NCI-H1436 (cell line): ENCODE data around the gene IGSF23.

ENCODE experiments used
- DNase-seq: peaks from one replicate; lab custom pipeline; 2025; lab: John Stamatoyannopoulos, UW

IGSF23 gene

GRCh38 chr19:44641501-44642265 is 28.3 kb downstream of the IGSF23 start:
- no peak for DNase-seq

DNA sequence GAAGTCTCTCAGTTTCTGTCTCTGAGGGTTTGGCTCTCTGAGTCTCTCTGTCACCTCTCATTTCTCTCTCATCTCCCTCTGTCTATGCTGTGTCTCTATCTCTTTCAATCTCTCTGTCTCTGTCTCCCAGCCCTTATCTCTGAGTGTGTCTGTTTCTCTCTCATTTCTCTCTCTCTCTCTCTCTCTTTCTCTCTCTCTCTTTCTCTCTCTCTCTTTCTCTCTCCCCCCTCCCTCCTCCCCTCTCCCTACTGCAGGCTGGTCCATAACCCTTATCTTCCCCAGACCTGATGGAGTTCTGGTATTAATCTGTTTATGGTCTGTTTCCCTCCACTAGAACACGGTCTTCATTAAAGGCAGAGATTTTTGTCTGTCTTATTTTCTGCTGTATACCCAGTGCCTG is 29.0 kb downstream of the IGSF23 start:
- DNase-seq, result no peak

DNA sequence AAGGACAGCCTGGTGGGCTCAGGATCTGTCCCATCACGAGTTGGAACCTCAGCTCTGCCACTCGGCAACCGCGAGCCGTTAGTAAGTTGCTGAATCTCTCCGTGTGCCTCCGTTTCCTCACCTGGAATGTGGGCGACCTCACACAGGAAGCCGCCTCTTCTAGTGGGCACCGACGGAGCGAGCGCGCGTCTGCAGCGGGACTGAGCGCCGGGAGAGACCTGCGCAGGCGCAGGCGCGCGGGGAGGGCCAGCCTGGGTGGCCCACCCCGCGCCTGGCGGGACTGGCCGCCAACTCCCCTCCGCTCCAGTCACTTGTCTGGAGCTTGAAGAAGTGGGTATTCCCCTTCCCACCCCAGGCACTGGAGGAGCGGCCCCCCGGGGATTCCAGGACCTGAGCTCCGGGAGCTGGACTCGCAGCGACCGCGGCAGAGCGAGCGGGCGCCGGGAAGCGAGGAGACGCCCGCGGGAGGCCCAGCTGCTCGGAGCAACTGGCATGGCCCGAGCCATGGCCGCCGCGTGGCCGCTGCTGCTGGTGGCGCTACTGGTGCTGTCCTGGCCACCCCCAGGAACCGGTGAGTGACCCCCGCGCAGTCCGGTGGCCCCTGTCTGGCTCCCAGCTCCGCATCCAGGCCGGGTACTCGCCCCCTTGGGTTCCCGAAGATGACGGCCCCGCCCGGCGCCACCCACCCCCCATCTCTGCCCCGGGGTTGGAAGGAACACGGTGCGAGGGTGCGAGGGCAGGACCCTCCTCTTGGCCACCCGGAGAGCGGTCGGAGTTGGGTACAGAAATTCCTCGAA is 30.4 kb downstream of the IGSF23 start, which contains the start of gene PVR:
PVR (plus strand) TSS at position 306 of the 797 bp plus-strand sequence; CDS start at position 493, 187 bp downstream.
- peak; percentile 58 for DNase-seq

- no peak for DNase-seq
Observed at GRCh38 chr19:44644402-44645016, 31.1 kb downstream of the IGSF23 start.

DNA sequence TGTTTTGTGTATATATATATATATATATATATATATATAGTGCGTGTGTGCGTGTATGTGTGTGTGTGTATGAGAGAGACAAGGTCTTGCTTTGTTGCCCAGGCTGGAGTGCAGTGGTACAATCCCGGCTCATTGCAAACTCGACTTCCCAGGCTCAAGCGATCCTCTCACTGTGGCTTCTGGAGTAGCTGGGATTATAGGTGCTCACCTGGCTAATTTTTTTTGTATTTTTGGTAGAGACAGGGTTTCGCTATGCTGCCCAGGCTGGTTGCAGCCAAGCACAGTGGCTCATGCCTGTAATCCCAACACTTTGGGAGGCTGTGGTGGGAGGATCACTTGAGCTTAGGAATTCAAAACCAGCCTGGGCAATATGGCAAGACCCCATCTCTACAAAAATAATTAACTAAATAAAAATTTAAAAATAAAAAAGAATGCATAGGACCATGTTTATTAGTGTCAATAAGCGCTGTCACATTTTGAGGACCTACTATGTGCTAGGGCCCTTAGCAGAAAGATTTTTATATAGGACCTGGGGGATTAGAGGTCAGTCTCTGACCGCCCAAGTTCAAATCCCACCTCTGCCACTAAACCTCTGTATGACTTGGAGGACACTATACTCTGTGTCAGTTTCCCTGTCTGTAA is 32.2 kb downstream of the IGSF23 start:
- no peak for DNase-seq

- DNase-seq, result no peak
Observed at GRCh38 chr19:44646049-44646416, 32.7 kb downstream of the IGSF23 start.

DNA sequence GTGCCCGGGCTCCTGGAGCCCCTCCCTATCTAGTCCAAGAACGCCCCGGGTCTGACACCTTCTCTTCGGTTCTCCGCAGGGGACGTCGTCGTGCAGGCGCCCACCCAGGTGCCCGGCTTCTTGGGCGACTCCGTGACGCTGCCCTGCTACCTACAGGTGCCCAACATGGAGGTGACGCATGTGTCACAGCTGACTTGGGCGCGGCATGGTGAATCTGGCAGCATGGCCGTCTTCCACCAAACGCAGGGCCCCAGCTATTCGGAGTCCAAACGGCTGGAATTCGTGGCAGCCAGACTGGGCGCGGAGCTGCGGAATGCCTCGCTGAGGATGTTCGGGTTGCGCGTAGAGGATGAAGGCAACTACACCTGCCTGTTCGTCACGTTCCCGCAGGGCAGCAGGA is 33.8 kb downstream of the IGSF23 start:
- DNase-seq, result no peak

GRCh38 chr19:44648631-44649251 is 35.4 kb downstream of the IGSF23 start:
- no peak for DNase-seq

DNA sequence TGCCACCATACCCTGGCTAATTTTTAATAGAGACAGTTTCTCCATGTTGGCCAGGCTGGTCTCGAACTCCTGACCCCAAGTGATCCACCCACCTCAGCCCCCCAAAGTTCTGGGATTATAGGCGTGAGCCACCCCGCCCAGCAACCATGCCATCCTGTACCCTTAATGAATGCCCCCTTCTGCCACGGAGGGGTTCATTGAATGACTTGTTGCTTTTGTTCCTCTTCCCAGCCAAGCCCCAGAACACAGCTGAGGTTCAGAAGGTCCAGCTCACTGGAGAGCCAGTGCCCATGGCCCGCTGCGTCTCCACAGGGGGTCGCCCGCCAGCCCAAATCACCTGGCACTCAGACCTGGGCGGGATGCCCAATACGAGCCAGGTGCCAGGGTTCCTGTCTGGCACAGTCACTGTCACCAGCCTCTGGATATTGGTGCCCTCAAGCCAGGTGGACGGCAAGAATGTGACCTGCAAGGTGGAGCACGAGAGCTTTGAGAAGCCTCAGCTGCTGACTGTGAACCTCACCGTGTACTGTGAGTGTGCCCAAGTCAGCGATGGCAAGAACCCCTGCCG is 36.3 kb downstream of the IGSF23 start:
- no peak for DNase-seq

- DNase-seq, result no peak
Observed at GRCh38 chr19:44653343-44653742, 40.0 kb downstream of the IGSF23 start.

- DNase-seq, result no peak
Observed at GRCh38 chr19:44653977-44654774, 40.8 kb downstream of the IGSF23 start.

DNA sequence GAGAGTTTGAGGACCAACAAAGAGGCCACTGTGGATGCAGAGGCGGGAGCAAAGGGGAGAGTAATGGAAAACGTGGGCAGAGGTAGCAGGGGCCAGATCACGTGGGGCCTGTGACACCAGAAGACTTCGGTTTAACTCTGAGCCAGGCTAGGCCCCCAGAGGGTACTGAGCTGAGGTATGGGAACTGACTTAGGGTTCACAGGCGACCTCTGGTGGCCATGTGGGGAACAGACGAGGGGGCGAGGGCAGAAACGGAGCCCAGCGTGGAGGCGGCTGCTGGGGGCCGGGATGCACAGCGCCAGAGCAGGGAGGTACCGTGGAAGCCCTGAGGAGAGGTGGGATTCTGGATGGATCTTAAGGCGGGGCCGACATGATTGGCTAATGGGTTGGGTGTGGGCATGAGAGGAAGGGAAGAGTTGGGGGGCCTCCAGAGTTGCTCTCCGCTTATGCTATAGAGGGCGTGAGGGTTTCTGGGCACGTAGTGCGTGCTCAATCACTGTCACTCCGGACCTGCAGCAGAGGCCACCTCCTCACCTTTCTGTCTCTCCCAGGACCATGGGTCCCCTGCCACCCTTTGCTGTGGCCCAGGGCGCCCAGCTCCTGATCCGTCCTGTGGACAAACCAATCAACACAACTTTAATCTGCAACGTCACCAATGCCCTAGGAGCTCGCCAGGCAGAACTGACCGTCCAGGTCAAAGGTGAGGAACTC is 44.0 kb downstream of the IGSF23 start:
- peak; percentile 69 for DNase-seq

GRCh38 chr19:44658069-44658733 is 44.8 kb downstream of the IGSF23 start:
- DNase-seq, result no peak

DNA sequence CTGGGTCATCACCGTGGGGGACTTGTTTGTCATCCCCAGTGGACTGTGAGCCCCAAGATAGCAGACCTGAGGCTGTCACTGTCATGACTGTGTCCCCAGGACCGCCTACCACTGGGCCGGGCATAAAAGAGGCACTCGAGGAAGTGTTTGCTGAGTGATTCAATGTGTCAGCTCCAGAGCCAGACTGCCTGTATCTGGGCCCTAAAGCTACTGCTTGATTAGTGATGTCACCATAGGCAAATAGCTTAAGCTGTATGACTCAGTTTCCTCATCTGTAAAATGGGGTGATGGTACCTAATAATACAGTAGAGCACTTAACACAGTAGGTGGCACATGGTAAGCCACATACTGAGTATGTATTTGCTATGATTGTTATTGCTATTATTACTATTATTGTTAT is 46.7 kb downstream of the IGSF23 start:
- DNase-seq, result no peak

- DNase-seq, result no peak
Observed at GRCh38 chr19:44661205-44661604, 47.8 kb downstream of the IGSF23 start.

DNA sequence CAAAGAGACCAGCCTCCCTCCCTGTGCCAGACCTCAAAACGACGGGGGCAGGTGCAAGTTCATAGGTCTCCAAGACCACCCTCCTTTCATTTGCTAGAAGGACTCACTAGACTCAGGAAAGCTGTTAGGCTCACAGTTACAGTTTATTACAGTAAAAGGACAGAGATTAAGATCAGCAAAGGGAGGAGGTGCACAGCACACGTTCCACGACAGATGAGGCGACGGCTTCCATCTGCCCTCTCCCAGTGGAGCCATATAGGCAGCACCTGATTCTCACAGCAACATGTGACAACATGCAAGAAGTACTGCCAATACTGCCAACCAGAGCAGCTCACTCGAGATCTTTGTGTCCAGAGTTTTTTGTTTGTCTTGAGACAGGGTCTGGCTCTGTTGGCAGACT is 48.5 kb downstream of the IGSF23 start:
- DNase-seq, result no peak

DNA sequence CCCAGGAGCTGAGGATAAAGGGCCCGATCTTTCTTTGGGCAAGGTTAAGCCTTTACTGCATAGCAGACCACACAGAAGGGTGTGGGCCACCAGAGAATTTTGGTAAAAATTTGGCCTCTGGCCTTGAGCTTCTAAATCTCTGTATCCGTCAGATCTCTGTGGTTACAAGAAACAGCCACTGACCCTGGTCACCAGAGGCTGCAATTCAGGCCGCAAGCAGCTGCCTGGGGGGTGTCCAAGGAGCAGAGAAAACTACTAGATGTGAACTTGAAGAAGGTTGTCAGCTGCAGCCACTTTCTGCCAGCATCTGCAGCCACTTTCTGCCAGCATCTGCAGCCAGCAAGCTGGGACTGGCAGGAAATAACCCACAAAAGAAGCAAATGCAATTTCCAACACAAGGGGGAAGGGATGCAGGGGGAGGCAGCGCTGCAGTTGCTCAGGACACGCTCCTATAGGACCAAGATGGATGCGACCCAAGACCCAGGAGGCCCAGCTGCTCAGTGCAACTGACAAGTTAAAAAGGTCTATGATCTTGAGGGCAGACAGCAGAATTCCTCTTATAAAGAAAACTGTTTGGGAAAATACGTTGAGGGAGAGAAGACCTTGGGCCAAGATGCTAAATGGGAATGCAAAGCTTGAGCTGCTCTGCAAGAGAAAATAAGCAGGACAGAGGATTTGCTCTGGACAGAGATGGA is 49.5 kb downstream of the IGSF23 start:
- no peak for DNase-seq

- no peak for DNase-seq
Observed at GRCh38 chr19:44663996-44664395, 50.6 kb downstream of the IGSF23 start.

- no peak for DNase-seq
Observed at GRCh38 chr19:44664976-44665375, 51.6 kb downstream of the IGSF23 start.
